ENCODE measurements around the gene FASTK.

Gene FASTK

GRCh38 chr7:151080522-151081169 is at the start of gene FASTK:
TSS of gene FASTK (minus strand) at chr7:151080809. CDS start at chr7:151080766, 43 bp downstream.
- intact Hi-C loops (cut with micrococcal nuclease) = loop anchor here (2.0 to 10.0 kb wide), 2 partner anchors 30 to 296 kb away; no protein-coding TSS in a partner anchor
- Mint-ChIP-seq H3K9me3 (no peaks in the 10 kb centered on the region), H3K4me1 (ENCODE audit: low read depth) (peaks cover 65% of the 10 kb centered on the region), H3K4me3 (peak within 1 kb of the TSS; percentile 86), H3K27me3 (no peaks in the 10 kb centered on the region), H3K36me3 (ENCODE audit: low read depth) (peaks cover 73% of the 10 kb centered on the region), H3K27ac (peak within 1 kb of the TSS; percentile 89)

- no peak overlapping the region for H3K4me3 Mint-ChIP-seq
- H3K9me3 Mint-ChIP-seq = no peaks in the 10 kb centered on the region
- H3K27ac Mint-ChIP-seq = no peak overlapping the region
- no peaks in the 10 kb centered on the region for H3K27me3 Mint-ChIP-seq
- peaks cover 4% of the 10 kb centered on the region for H3K4me1 Mint-ChIP-seq (ENCODE audit: low read depth)
- intact Hi-C loops (cut with micrococcal nuclease) = no loop called here
- H3K36me3 Mint-ChIP-seq (ENCODE audit: low read depth) = peaks cover 100% of the 10 kb centered on the region
Observed at GRCh38 chr7:151129960-151130591, 49.5 kb upstream of the FASTK start.

GRCh38 chr7:151129117-151129959 is 48.7 kb upstream of the FASTK start:
- intact Hi-C loops (cut with micrococcal nuclease) = no loop called here
- H3K4me1 Mint-ChIP-seq (ENCODE audit: low read depth) = peaks cover 11% of the 10 kb centered on the region
- H3K27ac Mint-ChIP-seq = no peak overlapping the region
- peaks cover 100% of the 10 kb centered on the region for H3K36me3 Mint-ChIP-seq (ENCODE audit: low read depth)
- no peaks in the 10 kb centered on the region for H3K9me3 Mint-ChIP-seq
- H3K27me3 Mint-ChIP-seq = no peaks in the 10 kb centered on the region
- no peak overlapping the region for H3K4me3 Mint-ChIP-seq

- Mint-ChIP-seq H3K27ac (no peak overlapping the region), H3K36me3 (ENCODE audit: low read depth) (peaks cover 100% of the 10 kb centered on the region), H3K4me3 (no peak overlapping the region), H3K27me3 (no peaks in the 10 kb centered on the region), H3K4me1 (ENCODE audit: low read depth) (peaks cover 16% of the 10 kb centered on the region), H3K9me3 (no peaks in the 10 kb centered on the region)
- intact Hi-C loops (cut with micrococcal nuclease) = no loop called here
Observed at GRCh38 chr7:151128716-151129115, 48.1 kb upstream of the FASTK start.

- H3K4me1 Mint-ChIP-seq (ENCODE audit: low read depth) = peaks cover 21% of the 10 kb centered on the region
Observed at GRCh38 chr7:151128144-151128543, 47.5 kb upstream of the FASTK start.

GRCh38 chr7:151126491-151127137 is 46.0 kb upstream of the FASTK start:
- Mint-ChIP-seq H3K4me1 (ENCODE audit: low read depth) (peaks cover 21% of the 10 kb centered on the region), H3K36me3 (ENCODE audit: low read depth) (peaks cover 100% of the 10 kb centered on the region), H3K27ac (no peak overlapping the region), H3K9me3 (no peaks in the 10 kb centered on the region), H3K27me3 (no peaks in the 10 kb centered on the region), H3K4me3 (no peak overlapping the region)
- intact Hi-C loops (cut with micrococcal nuclease) = no loop called here

More at GRCh38 chr7:151128144-151128543, 47.5 kb upstream of the FASTK start:
- no peak overlapping the region for H3K27ac Mint-ChIP-seq
- H3K4me3 Mint-ChIP-seq = no peak overlapping the region
- no peaks in the 10 kb centered on the region for H3K9me3 Mint-ChIP-seq
- no peaks in the 10 kb centered on the region for H3K27me3 Mint-ChIP-seq
- intact Hi-C loops (cut with micrococcal nuclease) = no loop called here
- H3K36me3 Mint-ChIP-seq (ENCODE audit: low read depth) = peaks cover 100% of the 10 kb centered on the region

GRCh38 chr7:151125846-151126481 is 45.4 kb upstream of the FASTK start:
- intact Hi-C loops (cut with micrococcal nuclease) = no loop called here
- no peaks in the 10 kb centered on the region for H3K27me3 Mint-ChIP-seq
- H3K9me3 Mint-ChIP-seq = no peaks in the 10 kb centered on the region

GRCh38 chr7:151125470-151125845 is 44.8 kb upstream of the FASTK start:
- Mint-ChIP-seq H3K36me3 (ENCODE audit: low read depth) (peaks cover 100% of the 10 kb centered on the region), H3K27me3 (no peaks in the 10 kb centered on the region), H3K4me1 (ENCODE audit: low read depth) (peaks cover 21% of the 10 kb centered on the region), H3K4me3 (peak overlapping the region; percentile 44), H3K27ac (no peak overlapping the region), H3K9me3 (no peaks in the 10 kb centered on the region)
- intact Hi-C loops (cut with micrococcal nuclease) = no loop called here

More at GRCh38 chr7:151125846-151126481, 45.4 kb upstream of the FASTK start:
- H3K4me3 Mint-ChIP-seq = peak overlapping the region; percentile 44
- H3K4me1 Mint-ChIP-seq (ENCODE audit: low read depth) = peaks cover 21% of the 10 kb centered on the region
- H3K27ac Mint-ChIP-seq = no peak overlapping the region
- peaks cover 100% of the 10 kb centered on the region for H3K36me3 Mint-ChIP-seq (ENCODE audit: low read depth)

- H3K4me1 Mint-ChIP-seq (ENCODE audit: low read depth) = peaks cover 21% of the 10 kb centered on the region
- peaks cover 100% of the 10 kb centered on the region for H3K36me3 Mint-ChIP-seq (ENCODE audit: low read depth)
- intact Hi-C loops (cut with micrococcal nuclease) = loop anchor here (5.0 kb wide), 1 partner anchor 47 kb away; no protein-coding TSS in a partner anchor
- no peak overlapping the region for H3K27ac Mint-ChIP-seq
- no peaks in the 10 kb centered on the region for H3K9me3 Mint-ChIP-seq
- no peak overlapping the region for H3K4me3 Mint-ChIP-seq
- no peaks in the 10 kb centered on the region for H3K27me3 Mint-ChIP-seq
Observed at GRCh38 chr7:151124899-151125399, 44.3 kb upstream of the FASTK start.

- no peaks in the 10 kb centered on the region for H3K9me3 Mint-ChIP-seq
- H3K27ac Mint-ChIP-seq = no peak overlapping the region
- H3K4me1 Mint-ChIP-seq (ENCODE audit: low read depth) = peaks cover 21% of the 10 kb centered on the region
- no peak overlapping the region for H3K4me3 Mint-ChIP-seq
- no peaks in the 10 kb centered on the region for H3K27me3 Mint-ChIP-seq
- H3K36me3 Mint-ChIP-seq (ENCODE audit: low read depth) = peaks cover 100% of the 10 kb centered on the region
- intact Hi-C loops (cut with micrococcal nuclease) = loop anchor here (5.0 kb wide), 1 partner anchor 48 kb away; no protein-coding TSS in a partner anchor
Observed at GRCh38 chr7:151124481-151124880, 43.9 kb upstream of the FASTK start.

GRCh38 chr7:151123822-151124464 is 43.3 kb upstream of the FASTK start:
- H3K27me3 Mint-ChIP-seq = no peaks in the 10 kb centered on the region

GRCh38 chr7:151123158-151123821 is 42.7 kb upstream of the FASTK start:
- Mint-ChIP-seq H3K4me1 (ENCODE audit: low read depth) (peaks cover 25% of the 10 kb centered on the region), H3K27ac (no peak overlapping the region), H3K4me3 (no peak overlapping the region), H3K9me3 (no peaks in the 10 kb centered on the region), H3K36me3 (ENCODE audit: low read depth) (peaks cover 100% of the 10 kb centered on the region), H3K27me3 (no peaks in the 10 kb centered on the region)
- intact Hi-C loops (cut with micrococcal nuclease) = loop anchor here (5.0 kb wide), 1 partner anchor 49 kb away; no protein-coding TSS in a partner anchor

More at GRCh38 chr7:151123822-151124464, 43.3 kb upstream of the FASTK start:
- Mint-ChIP-seq H3K36me3 (ENCODE audit: low read depth) (peaks cover 100% of the 10 kb centered on the region), H3K4me3 (no peak overlapping the region), H3K27ac (no peak overlapping the region), H3K4me1 (ENCODE audit: low read depth) (peaks cover 25% of the 10 kb centered on the region), H3K9me3 (no peaks in the 10 kb centered on the region)
- intact Hi-C loops (cut with micrococcal nuclease) = loop anchor here (5.0 kb wide), 1 partner anchor 48 kb away; no protein-coding TSS in a partner anchor

All from dendritic cell treated with granulocyte-macrophage colony-stimulating factor and Interleukin-4, amounts not matched to agents 40 ng/mL and 50 ng/mL, for 4 days (primary cell).